ENCODE measurements around the gene FGFBP1.
"Not testable (repeated sequence)": the region's sequence is repeated elsewhere in the genome, so short reads cannot be mapped to it uniquely, and the experiment has no call there.

FGFBP1 gene

GRCh38 chr4:15920723-15921591 lies 17.6 kb downstream of the FGFBP1 start:
- H3K4me2 ChIP-seq (ENCODE audit: low read length) = no peak overlapping the region
- no peaks in the 10 kb centered on the region for H3K9me3 ChIP-seq (ENCODE audit: low read length)
- no peak overlapping the region for H3K4me3 ChIP-seq (ENCODE audit: low read depth, low read length, poor library complexity, severe bottlenecking)
- H3K36me3 ChIP-seq (ENCODE audit: insufficient read depth, low read length) = no peaks in the 10 kb centered on the region
- no peaks in the 10 kb centered on the region for H4K20me1 ChIP-seq (ENCODE audit: insufficient read depth, low read length)
- no peak overlapping the region for H2AFZ ChIP-seq (ENCODE audit: low read length)
- H3K9ac ChIP-seq (ENCODE audit: low read length) = no peak overlapping the region
- no peaks in the 10 kb centered on the region for H3F3A ChIP-seq (ENCODE audit: insufficient read depth, low read length)
- H3K27ac ChIP-seq (ENCODE audit: low read depth, low read length, poor library complexity, severe bottlenecking) = no peak overlapping the region
- no peaks in the 10 kb centered on the region for H3K4me1 ChIP-seq (ENCODE audit: insufficient read depth, low read length, severe bottlenecking)
- no peaks in the 10 kb centered on the region for H3K27me3 ChIP-seq (ENCODE audit: insufficient read depth, low read length)
- TF ChIP-seq EZH2 (IDR thresholded peaks at IDR 0.05; ENCODE audit: borderline replicate concordance, low read length) = no peak
- no peak for TF ChIP-seq CTCF (IDR thresholded peaks at IDR 0.05; ENCODE audit: low read length)
- no peaks in the 10 kb centered on the region for H3K79me2 ChIP-seq (ENCODE audit: insufficient read depth, low read length)
- no peaks in the 10 kb centered on the region for H3K9me2 ChIP-seq (ENCODE audit: low read depth, low read length)

- no peak for TF ChIP-seq CTCF (IDR thresholded peaks at IDR 0.05; ENCODE audit: low read length)
- TF ChIP-seq EZH2 (IDR thresholded peaks at IDR 0.05; ENCODE audit: borderline replicate concordance, low read length) = no peak
- no peak overlapping the region for H3K27ac ChIP-seq (ENCODE audit: low read depth, low read length, poor library complexity, severe bottlenecking)
- H3K36me3 ChIP-seq (ENCODE audit: insufficient read depth, low read length) = no peaks in the 10 kb centered on the region
- no peak overlapping the region for H3K4me3 ChIP-seq (ENCODE audit: low read depth, low read length, poor library complexity, severe bottlenecking)
- no peaks in the 10 kb centered on the region for H4K20me1 ChIP-seq (ENCODE audit: insufficient read depth, low read length)
- no peak overlapping the region for H3K4me2 ChIP-seq (ENCODE audit: low read length)
- no peaks in the 10 kb centered on the region for H3K9me2 ChIP-seq (ENCODE audit: low read depth, low read length)
- H3K79me2 ChIP-seq (ENCODE audit: insufficient read depth, low read length) = no peaks in the 10 kb centered on the region
- H3K9ac ChIP-seq (ENCODE audit: low read length) = no peak overlapping the region
- no peaks in the 10 kb centered on the region for H3K9me3 ChIP-seq (ENCODE audit: low read length)
- no peaks in the 10 kb centered on the region for H3K27me3 ChIP-seq (ENCODE audit: insufficient read depth, low read length)
- H3K4me1 ChIP-seq (ENCODE audit: insufficient read depth, low read length, severe bottlenecking) = no peaks in the 10 kb centered on the region
- no peak overlapping the region for H2AFZ ChIP-seq (ENCODE audit: low read length)
- no peaks in the 10 kb centered on the region for H3F3A ChIP-seq (ENCODE audit: insufficient read depth, low read length)
These were observed 19.9 kb downstream of the FGFBP1 start for GRCh38 chr4:15918484-15919129.

GRCh38 chr4:15917297-15917696 lies 21.2 kb downstream of the FGFBP1 start:
- no peaks in the 10 kb centered on the region for H3K9me2 ChIP-seq (ENCODE audit: low read depth, low read length)
- no peaks in the 10 kb centered on the region for H3K4me1 ChIP-seq (ENCODE audit: insufficient read depth, low read length, severe bottlenecking)
- H3F3A ChIP-seq (ENCODE audit: insufficient read depth, low read length) = no peaks in the 10 kb centered on the region
- no peak overlapping the region for H3K9ac ChIP-seq (ENCODE audit: low read length)
- no peaks in the 10 kb centered on the region for H3K36me3 ChIP-seq (ENCODE audit: insufficient read depth, low read length)
- no peak overlapping the region for H3K4me3 ChIP-seq (ENCODE audit: low read depth, low read length, poor library complexity, severe bottlenecking)
- H3K79me2 ChIP-seq (ENCODE audit: insufficient read depth, low read length) = no peaks in the 10 kb centered on the region
- no peak overlapping the region for H3K27ac ChIP-seq (ENCODE audit: low read depth, low read length, poor library complexity, severe bottlenecking)
- H3K9me3 ChIP-seq (ENCODE audit: low read length) = no peaks in the 10 kb centered on the region
- TF ChIP-seq EZH2 (IDR thresholded peaks at IDR 0.05; ENCODE audit: borderline replicate concordance, low read length) (no peak), CTCF (IDR thresholded peaks at IDR 0.05; ENCODE audit: low read length) (no peak)
- no peak overlapping the region for H3K4me2 ChIP-seq (ENCODE audit: low read length)
- no peaks in the 10 kb centered on the region for H3K27me3 ChIP-seq (ENCODE audit: insufficient read depth, low read length)
- H4K20me1 ChIP-seq (ENCODE audit: insufficient read depth, low read length) = no peaks in the 10 kb centered on the region
- no peak overlapping the region for H2AFZ ChIP-seq (ENCODE audit: low read length)

GRCh38 chr4:15916358-15916757 lies 22.2 kb downstream of the FGFBP1 start:
- not testable (repeated sequence) for H2AFZ ChIP-seq (ENCODE audit: low read length); H3F3A ChIP-seq (ENCODE audit: insufficient read depth, low read length); H3K79me2 ChIP-seq (ENCODE audit: insufficient read depth, low read length); H3K27ac ChIP-seq (ENCODE audit: low read depth, low read length, poor library complexity, severe bottlenecking); H3K4me3 ChIP-seq (ENCODE audit: low read depth, low read length, poor library complexity, severe bottlenecking); H3K27me3 ChIP-seq (ENCODE audit: insufficient read depth, low read length); H4K20me1 ChIP-seq (ENCODE audit: insufficient read depth, low read length); H3K9me3 ChIP-seq (ENCODE audit: low read length); H3K9ac ChIP-seq (ENCODE audit: low read length); H3K36me3 ChIP-seq (ENCODE audit: insufficient read depth, low read length); H3K4me2 ChIP-seq (ENCODE audit: low read length); H3K4me1 ChIP-seq (ENCODE audit: insufficient read depth, low read length, severe bottlenecking); H3K9me2 ChIP-seq (ENCODE audit: low read depth, low read length)

Measured in OCI-LY1 (cell line).